VCaP (cell line): ENCODE data around the gene FOXN4.
A peak's percentile ranks its signal among the peaks of the same experiment; 100 is the strongest.

ENCODE experiments used
- H3K27ac ChIP-seq: fragments of 450-650 bp; 2 replicates; pipeline ENCODE4 v1.5.1; 2017
- TF ChIP-seq, protein P1 (sequence below): fragments of 450-650 bp; conservative IDR thresholded peaks from 2 replicates; pipeline ENCODE4 v1.5.1; 2017; ENCODE audit warnings: mild to moderate bottlenecking, moderate library complexity

The FOXN4 gene

DNA sequence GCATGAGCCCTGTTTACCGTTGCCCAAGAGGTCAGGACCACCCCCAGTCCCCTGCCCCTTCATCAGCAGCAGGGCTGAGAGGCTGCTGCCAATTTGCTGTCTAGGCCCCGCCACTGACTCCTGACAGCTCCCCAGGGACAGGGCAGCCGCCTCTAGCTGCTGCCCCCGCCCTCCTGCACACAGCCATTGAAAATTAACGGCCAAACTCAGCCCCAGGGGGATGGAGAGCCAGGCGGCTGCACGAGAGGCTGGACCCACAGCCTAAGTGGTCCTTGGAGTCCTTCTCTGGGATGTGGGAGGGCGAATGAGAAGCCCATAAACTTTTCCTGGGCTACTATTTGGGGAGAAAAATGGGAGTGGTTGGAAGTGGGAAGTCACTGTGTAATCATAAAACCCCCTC, 4.6 kb downstream of the FOXN4 start:
- H3K27ac ChIP-seq: no peak overlapping the region

DNA sequence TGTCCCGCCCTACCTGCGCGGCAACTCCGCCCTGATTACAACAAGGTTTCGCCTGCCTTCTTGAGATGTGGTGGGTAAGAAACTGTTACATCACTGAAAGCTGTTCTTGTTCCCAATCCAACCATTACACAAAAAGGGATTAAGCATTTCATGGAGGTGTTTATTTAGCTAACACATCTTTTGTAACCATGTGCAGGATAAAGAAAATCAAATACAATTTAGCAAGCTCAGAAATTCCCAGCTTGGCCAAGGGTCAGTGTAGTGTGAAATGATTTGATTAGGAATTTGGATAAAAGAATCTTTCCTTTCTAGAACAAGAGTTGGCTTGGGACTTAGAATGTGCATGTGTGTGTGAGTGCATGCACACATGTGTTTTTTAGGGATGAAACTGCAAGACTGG, 6.3 kb downstream of the FOXN4 start:
- H3K27ac ChIP-seq: no peak overlapping the region
- TF ChIP-seq, protein P1, sequence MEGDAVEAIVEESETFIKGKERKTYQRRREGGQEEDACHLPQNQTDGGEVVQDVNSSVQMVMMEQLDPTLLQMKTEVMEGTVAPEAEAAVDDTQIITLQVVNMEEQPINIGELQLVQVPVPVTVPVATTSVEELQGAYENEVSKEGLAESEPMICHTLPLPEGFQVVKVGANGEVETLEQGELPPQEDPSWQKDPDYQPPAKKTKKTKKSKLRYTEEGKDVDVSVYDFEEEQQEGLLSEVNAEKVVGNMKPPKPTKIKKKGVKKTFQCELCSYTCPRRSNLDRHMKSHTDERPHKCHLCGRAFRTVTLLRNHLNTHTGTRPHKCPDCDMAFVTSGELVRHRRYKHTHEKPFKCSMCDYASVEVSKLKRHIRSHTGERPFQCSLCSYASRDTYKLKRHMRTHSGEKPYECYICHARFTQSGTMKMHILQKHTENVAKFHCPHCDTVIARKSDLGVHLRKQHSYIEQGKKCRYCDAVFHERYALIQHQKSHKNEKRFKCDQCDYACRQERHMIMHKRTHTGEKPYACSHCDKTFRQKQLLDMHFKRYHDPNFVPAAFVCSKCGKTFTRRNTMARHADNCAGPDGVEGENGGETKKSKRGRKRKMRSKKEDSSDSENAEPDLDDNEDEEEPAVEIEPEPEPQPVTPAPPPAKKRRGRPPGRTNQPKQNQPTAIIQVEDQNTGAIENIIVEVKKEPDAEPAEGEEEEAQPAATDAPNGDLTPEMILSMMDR: no peak

More for the DNA sequence above, 4.6 kb downstream of the FOXN4 start:
- TF ChIP-seq, protein P1: no peak

DNA sequence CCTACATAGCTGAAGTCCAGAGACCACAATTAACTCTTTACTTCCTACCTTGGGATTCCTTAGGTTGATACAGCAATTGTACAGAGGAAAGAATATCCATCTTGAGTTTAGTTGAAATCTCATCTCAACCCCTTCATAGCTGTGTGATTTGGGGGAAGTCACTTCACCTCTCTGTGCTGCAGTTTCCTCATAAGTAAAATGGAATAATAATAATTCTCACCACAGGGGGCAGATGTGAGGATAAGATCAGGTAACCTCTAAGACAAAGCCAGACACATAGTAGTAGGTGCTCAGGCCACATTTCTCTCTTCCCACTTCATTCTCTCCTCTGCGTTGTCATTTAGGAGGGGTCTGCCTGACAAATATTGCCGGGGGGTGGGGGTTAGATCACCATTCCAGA, 6.7 kb downstream of the FOXN4 start:
- no peak overlapping the region for H3K27ac ChIP-seq
- TF ChIP-seq, protein P1: peak; percentile 39

DNA sequence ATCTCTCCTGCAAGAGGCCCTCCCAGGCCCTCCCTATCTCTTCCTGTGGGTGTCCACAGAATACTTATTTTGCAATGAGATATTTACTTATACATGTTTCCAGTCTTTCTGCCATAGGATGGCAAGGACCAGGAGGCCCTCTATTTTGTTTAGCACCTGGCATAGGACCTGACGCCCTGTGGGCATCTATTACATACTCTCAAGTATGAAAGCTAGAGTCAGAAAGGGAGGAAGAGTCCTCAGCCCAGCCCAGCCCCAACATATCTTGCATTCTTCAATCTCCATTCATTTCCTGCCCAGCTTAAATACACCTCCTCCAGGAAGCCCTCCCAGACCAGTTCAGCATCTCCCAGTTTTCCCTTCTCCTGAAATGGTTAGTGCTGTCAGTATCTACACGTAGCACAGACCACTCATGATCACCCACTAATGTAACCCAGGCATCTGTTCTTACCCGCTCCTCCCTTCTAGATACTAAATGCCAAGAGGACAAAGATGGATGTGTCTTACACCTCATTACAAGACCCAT, 7.4 kb downstream of the FOXN4 start:
- H3K27ac ChIP-seq: no peak overlapping the region

DNA sequence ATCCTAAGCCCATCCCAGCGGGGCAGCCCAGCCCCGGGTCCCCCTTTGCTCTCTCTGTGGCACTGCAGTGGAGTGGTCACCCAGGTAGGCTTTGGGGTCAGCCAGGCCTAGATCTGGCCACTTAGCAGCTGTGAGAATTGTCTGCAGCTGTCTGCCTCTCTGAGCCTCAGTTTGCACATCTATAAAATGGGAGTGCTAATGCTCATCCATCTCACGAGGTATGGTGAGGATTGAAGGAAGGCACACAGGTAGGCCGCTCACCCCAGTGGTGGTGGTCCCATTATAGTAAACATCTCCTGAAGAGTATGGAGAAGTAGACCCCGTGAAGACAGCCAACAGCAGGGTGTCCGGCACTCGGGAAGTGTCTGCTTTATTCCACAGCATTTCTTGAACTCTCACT, 9.2 kb downstream of the FOXN4 start:
- TF ChIP-seq, protein P1: no peak
- H3K27ac ChIP-seq: no peak overlapping the region

More for the DNA sequence above, 7.4 kb downstream of the FOXN4 start:
- TF ChIP-seq, protein P1: no peak

DNA sequence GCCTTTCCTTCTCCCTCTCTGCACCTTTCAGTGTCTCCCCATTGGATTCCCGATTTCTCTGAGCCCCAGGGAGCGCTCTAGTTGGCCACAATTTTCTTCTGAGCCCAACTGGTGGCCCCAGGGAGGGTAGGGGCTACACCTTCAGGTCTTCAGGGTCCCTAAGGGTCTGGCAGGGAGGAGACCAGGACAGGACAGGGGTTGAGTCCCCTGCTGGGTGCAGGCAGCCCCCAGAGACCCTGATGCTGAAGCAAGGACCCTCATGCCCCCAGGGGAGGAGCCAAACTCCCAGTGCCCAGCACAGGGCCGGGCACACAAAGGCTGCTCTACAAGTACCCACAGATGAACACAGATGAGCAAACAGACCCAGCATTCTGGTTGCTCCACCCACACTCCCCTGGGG, 12.7 kb downstream of the FOXN4 start:
- no peak overlapping the region for H3K27ac ChIP-seq
- TF ChIP-seq, protein P1: no peak

DNA sequence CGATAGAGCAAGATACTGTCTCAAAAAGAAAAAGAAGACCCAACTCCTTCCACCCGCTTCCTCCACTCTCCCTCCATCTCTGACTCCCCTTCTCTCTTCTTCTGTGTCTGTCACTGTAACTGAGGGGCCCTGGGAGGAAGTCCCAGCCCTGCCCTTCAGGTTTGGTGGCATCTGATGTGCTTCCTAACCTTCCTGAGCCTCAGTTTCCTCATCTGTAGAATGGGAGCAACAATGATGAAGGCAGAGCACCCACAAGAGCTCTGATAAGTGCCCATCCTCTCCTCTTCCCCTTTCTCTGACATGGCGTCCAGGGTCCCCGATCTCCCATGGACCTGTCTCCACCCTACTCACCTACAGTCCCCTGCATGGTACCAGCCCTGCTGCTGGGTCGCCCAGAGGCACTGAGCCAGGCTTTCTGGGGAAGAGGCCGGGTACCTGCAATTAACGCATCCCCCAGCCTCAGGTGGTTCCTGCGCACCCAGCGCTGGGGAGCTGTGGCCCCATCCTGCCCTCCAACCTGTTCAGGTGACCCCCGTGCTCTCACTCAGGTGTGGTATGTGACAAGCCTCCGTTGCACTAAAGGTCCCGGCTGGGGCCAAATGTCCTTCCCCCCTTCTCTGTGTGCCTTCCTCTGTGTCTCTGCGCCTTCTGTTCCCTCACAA, 13.2 kb downstream of the FOXN4 start:
- TF ChIP-seq, protein P1: no peak

More for the DNA sequence above, 13.2 kb downstream of the FOXN4 start:
- H3K27ac ChIP-seq: no peak overlapping the region
